GOT3 (cell line): ENCODE data around the gene EPHA8.

ENCODE experiments used
- DNase-seq: peaks from one replicate; lab custom pipeline; 2025; ENCODE audit warnings: mixed read lengths; lab: John Stamatoyannopoulos, UW

The EPHA8 gene

DNA sequence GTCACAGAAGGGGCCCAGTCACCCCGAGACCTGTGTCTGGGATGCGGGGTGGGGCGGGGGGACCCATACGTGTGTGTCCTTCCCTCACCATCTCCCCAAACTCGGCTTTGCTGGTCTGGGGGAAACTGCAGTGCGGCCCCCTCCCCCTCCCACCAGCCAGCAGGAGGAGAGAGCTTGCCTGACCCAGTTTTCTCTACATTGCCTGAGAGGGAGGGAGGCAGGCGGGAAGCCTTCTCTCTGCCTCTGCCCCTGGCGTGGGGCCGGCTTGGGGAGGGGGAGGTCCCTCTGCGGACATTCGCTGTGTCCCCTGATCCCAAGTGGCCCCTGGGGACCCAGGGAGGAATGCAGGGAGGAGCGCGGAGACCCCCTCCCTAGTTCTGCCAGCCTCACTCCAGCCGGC lies 3.9 kb downstream of the EPHA8 start:
- no peak for DNase-seq

DNA sequence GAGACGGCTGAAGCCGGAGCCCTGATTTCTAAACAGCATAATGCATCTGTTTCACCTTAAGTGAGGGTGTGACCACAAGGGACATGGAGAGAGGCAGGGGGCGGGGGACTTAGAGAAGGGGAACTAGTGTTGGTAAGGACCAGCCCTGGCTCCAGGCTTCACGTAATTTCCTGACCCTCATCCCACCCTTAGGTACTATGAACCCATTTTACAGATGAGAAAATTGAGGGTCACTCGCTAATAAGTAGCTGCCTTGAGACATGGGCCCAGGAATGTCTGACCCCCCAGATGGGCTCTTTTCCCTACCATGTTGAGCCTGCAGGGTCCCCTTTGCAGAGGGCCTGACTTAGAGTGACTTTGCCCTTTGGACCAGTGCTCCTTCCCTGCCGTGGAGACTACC lies 4.7 kb downstream of the EPHA8 start:
- DNase-seq = no peak

DNA sequence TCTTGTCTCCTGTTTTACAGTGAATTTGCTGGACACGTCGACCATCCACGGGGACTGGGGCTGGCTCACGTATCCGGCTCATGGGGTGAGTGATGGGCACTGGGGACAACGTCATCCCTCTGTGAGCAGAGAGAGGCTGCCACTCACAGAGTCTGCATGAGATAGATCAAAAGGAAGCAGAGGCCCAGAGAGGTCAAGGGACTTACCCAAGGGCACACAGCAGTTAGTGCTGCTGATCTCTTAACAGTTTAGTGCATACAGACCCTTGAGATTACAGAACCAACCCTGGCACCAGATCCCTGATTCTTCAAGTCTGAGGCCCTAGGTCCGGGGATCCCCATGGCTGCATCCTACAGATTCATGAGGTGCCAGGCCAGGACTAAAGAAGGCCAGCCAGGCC lies 6.0 kb downstream of the EPHA8 start:
- DNase-seq = no peak

- DNase-seq = no peak
Observed at GRCh38 chr1:22570140-22570909, 7.0 kb downstream of the EPHA8 start.

GRCh38 chr1:22572818-22573217 lies 9.5 kb downstream of the EPHA8 start:
- no peak for DNase-seq

DNA sequence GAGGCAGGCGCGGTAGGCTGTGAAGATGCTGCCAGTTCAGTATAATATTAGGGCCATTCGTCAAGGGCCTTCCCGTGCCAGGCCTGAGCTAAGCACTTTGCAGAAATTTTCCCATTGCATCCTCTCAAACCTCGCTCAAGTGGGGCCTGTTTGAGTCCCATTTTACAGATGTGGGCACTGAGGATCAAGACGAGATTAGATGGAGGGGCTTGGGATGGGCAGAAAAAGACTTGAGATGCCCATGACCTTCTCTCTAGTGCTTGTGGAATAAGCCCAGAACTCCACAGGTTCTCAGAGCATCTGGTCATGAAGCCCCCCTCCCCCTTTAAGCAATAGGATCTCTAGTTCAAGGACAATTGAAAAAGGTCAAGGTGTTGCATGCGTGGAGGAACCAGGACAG lies 9.9 kb downstream of the EPHA8 start:
- no peak for DNase-seq

- DNase-seq = no peak
Observed at GRCh38 chr1:22575532-22576149, 12.4 kb downstream of the EPHA8 start.

DNA sequence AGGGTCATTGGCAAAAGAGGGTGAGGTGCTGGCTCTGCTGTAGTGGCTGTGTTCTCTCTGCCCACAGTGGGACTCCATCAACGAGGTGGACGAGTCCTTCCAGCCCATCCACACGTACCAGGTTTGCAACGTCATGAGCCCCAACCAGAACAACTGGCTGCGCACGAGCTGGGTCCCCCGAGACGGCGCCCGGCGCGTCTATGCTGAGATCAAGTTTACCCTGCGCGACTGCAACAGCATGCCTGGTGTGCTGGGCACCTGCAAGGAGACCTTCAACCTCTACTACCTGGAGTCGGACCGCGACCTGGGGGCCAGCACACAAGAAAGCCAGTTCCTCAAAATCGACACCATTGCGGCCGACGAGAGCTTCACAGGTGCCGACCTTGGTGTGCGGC lies 12.9 kb downstream of the EPHA8 start:
- no peak for DNase-seq

- DNase-seq = no peak
Observed at GRCh38 chr1:22576617-22577016, 13.3 kb downstream of the EPHA8 start.

GRCh38 chr1:22578732-22579361 lies 15.6 kb downstream of the EPHA8 start:
- no peak for DNase-seq

GRCh38 chr1:22579541-22580155 lies 16.4 kb downstream of the EPHA8 start:
- DNase-seq = no peak

GRCh38 chr1:22582661-22583635 lies 19.7 kb downstream of the EPHA8 start:
- no peak for DNase-seq

DNA sequence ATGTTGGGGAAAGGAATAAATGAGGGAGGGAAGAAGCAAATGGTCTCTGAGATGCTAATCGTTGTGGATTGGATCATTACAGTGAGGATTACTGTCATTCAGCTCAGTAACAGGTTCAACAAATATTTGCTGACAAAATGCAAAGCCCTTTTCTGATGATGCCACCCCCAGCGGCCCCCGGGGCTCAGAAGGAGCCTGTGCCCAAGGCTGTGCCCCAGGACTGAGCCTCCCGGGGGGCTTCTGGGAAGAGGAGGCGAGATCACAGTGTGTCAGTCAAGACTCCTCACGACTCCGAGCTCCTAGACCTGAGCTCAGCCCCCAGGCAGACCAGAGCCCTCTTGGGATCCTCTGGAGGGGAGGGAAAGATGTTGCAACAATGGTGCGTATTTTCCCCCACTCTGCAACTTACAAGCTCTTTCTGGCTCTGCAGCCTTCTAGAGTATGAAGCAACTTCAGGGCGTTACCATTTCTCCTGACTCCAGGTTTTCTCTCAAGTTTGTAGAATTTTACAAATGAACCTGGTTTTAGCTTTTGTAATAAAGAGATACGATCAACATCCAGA lies 20.8 kb downstream of the EPHA8 start:
- DNase-seq = no peak

- no peak for DNase-seq
Observed at GRCh38 chr1:22584970-22585369, 21.7 kb downstream of the EPHA8 start.

- no peak for DNase-seq
Observed at GRCh38 chr1:22585471-22585870, 22.2 kb downstream of the EPHA8 start.

DNA sequence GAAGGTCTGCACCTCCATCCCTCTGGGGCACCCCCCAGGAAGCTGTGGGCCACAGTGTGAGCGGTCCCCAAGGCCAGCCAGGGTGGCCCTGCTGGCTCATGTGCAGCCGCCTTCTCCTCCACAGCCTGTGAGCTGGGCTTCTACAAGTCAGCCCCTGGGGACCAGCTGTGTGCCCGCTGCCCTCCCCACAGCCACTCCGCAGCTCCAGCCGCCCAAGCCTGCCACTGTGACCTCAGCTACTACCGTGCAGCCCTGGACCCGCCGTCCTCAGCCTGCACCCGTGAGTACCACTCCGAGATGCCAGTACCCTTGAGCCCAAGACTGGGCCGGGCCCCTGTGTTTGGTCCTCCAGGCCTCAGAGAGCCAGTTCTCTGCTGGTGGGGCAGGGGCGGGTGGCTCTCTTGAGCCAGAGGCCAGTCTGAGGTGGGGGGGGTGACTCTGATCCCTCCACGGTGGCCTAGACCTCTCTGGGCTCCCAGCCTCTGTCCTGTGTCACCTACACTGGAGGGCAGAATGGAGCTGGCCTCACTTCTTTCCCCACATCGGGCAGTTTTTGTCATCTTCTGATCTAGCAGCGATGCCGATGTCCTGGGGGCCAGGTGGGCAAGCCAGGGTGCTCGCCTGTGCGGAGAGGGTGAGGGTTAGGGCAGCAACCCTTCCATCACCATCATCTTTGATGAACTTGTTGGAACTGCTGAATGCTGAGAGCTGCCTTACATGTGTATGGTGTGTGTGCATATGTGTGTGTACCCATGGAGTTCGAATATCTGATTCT lies 23.3 kb downstream of the EPHA8 start:
- DNase-seq = no peak

- no peak for DNase-seq
Observed at GRCh38 chr1:22587247-22587646, 24.0 kb downstream of the EPHA8 start.

- DNase-seq = no peak
Observed at GRCh38 chr1:22588899-22589422, 25.7 kb downstream of the EPHA8 start.

- DNase-seq = no peak
Observed at GRCh38 chr1:22591576-22591975, 28.3 kb downstream of the EPHA8 start.

DNA sequence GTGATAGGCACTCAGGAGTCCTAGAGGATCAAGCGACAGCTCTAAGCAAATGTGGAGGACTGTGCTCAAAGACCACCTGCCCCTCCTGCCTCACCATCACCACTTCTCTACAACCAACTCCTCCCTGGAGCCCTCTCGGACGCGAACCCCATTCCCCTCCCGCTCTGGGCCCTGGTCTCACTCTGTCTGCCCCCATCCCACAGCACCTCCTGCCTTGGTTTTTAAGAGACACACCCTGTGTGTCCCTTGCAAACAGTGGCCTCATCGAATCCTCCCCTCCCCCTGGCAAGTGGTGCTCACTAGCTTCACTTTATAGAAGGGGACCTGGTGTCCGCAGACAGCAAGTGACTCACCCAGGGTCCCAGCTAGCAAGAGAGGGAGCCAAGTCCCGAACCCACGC lies 28.8 kb downstream of the EPHA8 start:
- DNase-seq = no peak
